Erythroblast (primary cell): ENCODE data around the gene ROBO4.

Experiments
- GATA1 ChIP-seq: IDR thresholded peaks from 2 replicates; pipeline ENCODE4 v1.6.1; 2011; ENCODE audit warnings: low read depth, mild to moderate bottlenecking, control low read depth, low read length, moderate library complexity
- POLR2A ChIP-seq: IDR thresholded peaks from 2 replicates; pipeline ENCODE4 v1.6.1; 2011; ENCODE audit warnings: mild to moderate bottlenecking, low read length

DNA sequence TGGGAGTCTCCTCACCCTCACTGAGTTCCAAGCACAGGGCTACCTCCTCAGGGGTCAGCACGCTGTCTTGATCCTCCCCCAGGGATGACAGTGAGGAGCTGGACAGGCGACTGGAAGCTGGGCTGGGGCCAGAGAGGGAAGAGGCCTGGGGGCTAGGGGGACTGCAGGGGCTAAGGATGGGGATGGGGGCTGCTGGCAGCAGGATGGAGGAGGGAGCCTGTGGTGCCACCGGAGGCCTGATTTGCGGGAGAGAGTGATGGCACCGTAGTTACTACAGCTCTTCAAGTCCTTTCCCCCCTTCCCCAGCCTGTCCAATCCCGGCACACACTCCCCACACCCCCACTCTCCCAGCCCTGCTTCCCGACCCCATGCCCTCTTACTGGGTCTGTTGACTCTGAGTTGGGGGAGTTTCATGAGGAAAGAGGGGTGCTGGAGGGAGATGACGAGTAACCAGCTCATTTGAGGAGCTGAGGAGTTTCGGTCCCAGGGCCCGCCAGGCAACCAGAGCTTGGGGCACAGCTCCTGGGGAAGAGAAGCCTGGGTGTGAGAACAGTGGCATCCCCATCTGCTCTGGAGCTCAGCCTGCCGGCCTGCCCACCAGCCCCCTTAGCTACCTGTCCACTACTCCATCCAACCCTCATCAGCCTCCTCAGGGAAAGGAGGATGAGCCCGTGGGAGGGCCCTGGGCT is 10.5 kb downstream of the ROBO4 start:
- TF ChIP-seq POLR2A (no peak), GATA1 (no peak)
